IgD-negative memory B cell (primary cell): ENCODE measurements around the gene HUS1. TPM values are rescaled to one million over a fixed set of nuclear protein-coding genes. Genes with fewer than 3 reads are reported as not detected.

Experiments used
- H3K27ac Mint-ChIP-seq, 3 donors: one replicate each; pipeline ENCODE4 v1.8.0; 2020 to 2022; ENCODE audit warnings: mild to moderate bottlenecking in 3 of 3, mixed read lengths in 3 of 3, moderate library complexity in 1 of 3
- H3K27me3 Mint-ChIP-seq: one replicate; pipeline ENCODE4 v1.8.0; 2021; ENCODE audit warnings: mixed read lengths
- H3K36me3 Mint-ChIP-seq: one replicate; pipeline ENCODE4 v1.8.0; 2020; ENCODE audit warnings: mild to moderate bottlenecking, mixed read lengths
- H3K4me1 Mint-ChIP-seq, 3 donors: one replicate each; pipeline ENCODE4 v1.8.0; 2020 to 2022; ENCODE audit warnings: mixed read lengths in 3 of 3, mild to moderate bottlenecking in 1 of 3
- H3K4me3 Mint-ChIP-seq, 4 donors: one replicate each; pipeline ENCODE4 v1.8.0; 2020 to 2022; ENCODE audit warnings: mild to moderate bottlenecking in 4 of 4, mixed read lengths in 4 of 4, moderate library complexity in 3 of 4
- H3K9me3 Mint-ChIP-seq, 3 donors: one replicate each; pipeline ENCODE4 v1.8.0; 2020 to 2021; ENCODE audit warnings: mixed read lengths in 3 of 3, mild to moderate bottlenecking in 1 of 3
- polyA plus RNA-seq: library from polyadenylated mRNA; unstranded; fragments of 300-500 nt; fragmentation: Illumina TruSeq; gene quantifications from one replicate; pipeline ENCODE4 v1.2.3, GENCODE V29; 2021

The HUS1 gene
- polyA plus RNA-seq, 1 donor from 2014 or later: 38.3 TPM

GRCh38 chr7:47965456-47965855 is 14.0 kb downstream of the HUS1 start:
- Mint-ChIP-seq H3K4me1 (peaks cover 7 to 13% (median 11%) of the 10 kb centered on the region in 3 donors), H3K27ac (peak overlapping the region in 2 of 3 donors; percentile 69 to 73), H3K4me3 (no peak overlapping the region), H3K36me3 (peaks cover 16% of the 10 kb centered on the region), H3K9me3 (no peaks in the 10 kb centered on the region), H3K27me3 (no peaks in the 10 kb centered on the region)

- H3K36me3 Mint-ChIP-seq: peaks cover 19% of the 10 kb centered on the region
- peaks cover 0 to 8% (median 0%) of the 10 kb centered on the region in 3 donors for H3K4me1 Mint-ChIP-seq
- H3K27me3 Mint-ChIP-seq: no peaks in the 10 kb centered on the region
- H3K27ac Mint-ChIP-seq: no peak overlapping the region
- no peak overlapping the region for H3K4me3 Mint-ChIP-seq
- peaks cover 0 to 2% (median 0%) of the 10 kb centered on the region in 3 donors for H3K9me3 Mint-ChIP-seq
Observed at GRCh38 chr7:47962262-47962661, 17.2 kb downstream of the HUS1 start.

GRCh38 chr7:47957156-47957555 is 22.3 kb downstream of the HUS1 start:
- H3K36me3 Mint-ChIP-seq: peaks cover 23% of the 10 kb centered on the region
- peaks cover 0 to 2% (median 0%) of the 10 kb centered on the region in 3 donors for H3K9me3 Mint-ChIP-seq
- no peaks in the 10 kb centered on the region for H3K27me3 Mint-ChIP-seq

GRCh38 chr7:47956220-47956619 is 23.2 kb downstream of the HUS1 start:
- no peak overlapping the region for H3K27ac Mint-ChIP-seq
- no peak overlapping the region for H3K4me3 Mint-ChIP-seq
- no peaks in the 10 kb centered on the region for H3K27me3 Mint-ChIP-seq
- peaks cover 0 to 3% (median 0%) of the 10 kb centered on the region in 3 donors for H3K4me1 Mint-ChIP-seq
- H3K9me3 Mint-ChIP-seq: peaks cover 0 to 2% (median 0%) of the 10 kb centered on the region in 3 donors
- peaks cover 20% of the 10 kb centered on the region for H3K36me3 Mint-ChIP-seq

More at GRCh38 chr7:47957156-47957555, 22.3 kb downstream of the HUS1 start:
- H3K4me3 Mint-ChIP-seq: no peak overlapping the region
- no peak overlapping the region for H3K27ac Mint-ChIP-seq
- H3K4me1 Mint-ChIP-seq: peaks cover 0 to 3% (median 0%) of the 10 kb centered on the region in 3 donors

GRCh38 chr7:47954231-47954911 is 25.0 kb downstream of the HUS1 start:
- no peak overlapping the region for H3K4me3 Mint-ChIP-seq
- peaks cover 15% of the 10 kb centered on the region for H3K36me3 Mint-ChIP-seq
- H3K27me3 Mint-ChIP-seq: no peaks in the 10 kb centered on the region
- H3K4me1 Mint-ChIP-seq: peaks cover 0 to 3% (median 0%) of the 10 kb centered on the region in 3 donors
- peaks cover 0 to 2% (median 0%) of the 10 kb centered on the region in 3 donors for H3K9me3 Mint-ChIP-seq
- no peak overlapping the region for H3K27ac Mint-ChIP-seq

GRCh38 chr7:47953822-47954221 is 25.6 kb downstream of the HUS1 start:
- Mint-ChIP-seq H3K9me3 (peaks cover 0 to 2% (median 0%) of the 10 kb centered on the region in 3 donors), H3K27ac (no peak overlapping the region), H3K4me1 (peaks cover 0 to 3% (median 0%) of the 10 kb centered on the region in 3 donors), H3K4me3 (no peak overlapping the region), H3K36me3 (peaks cover 15% of the 10 kb centered on the region), H3K27me3 (no peaks in the 10 kb centered on the region)

- Mint-ChIP-seq H3K4me1 (peaks cover 0 to 3% (median 0%) of the 10 kb centered on the region in 3 donors), H3K27ac (no peak overlapping the region)
Observed at GRCh38 chr7:47952224-47952623, 27.2 kb downstream of the HUS1 start.

GRCh38 chr7:47951374-47951773 is 28.0 kb downstream of the HUS1 start:
- H3K4me3 Mint-ChIP-seq: no peak overlapping the region
- no peaks in the 10 kb centered on the region for H3K9me3 Mint-ChIP-seq
- H3K27ac Mint-ChIP-seq: no peak overlapping the region
- no peaks in the 10 kb centered on the region for H3K27me3 Mint-ChIP-seq
- peaks cover 6% of the 10 kb centered on the region for H3K36me3 Mint-ChIP-seq
- peaks cover 0 to 3% (median 0%) of the 10 kb centered on the region in 3 donors for H3K4me1 Mint-ChIP-seq

More at GRCh38 chr7:47952224-47952623, 27.2 kb downstream of the HUS1 start:
- peaks cover 8% of the 10 kb centered on the region for H3K36me3 Mint-ChIP-seq
- no peaks in the 10 kb centered on the region for H3K27me3 Mint-ChIP-seq
- no peak overlapping the region for H3K4me3 Mint-ChIP-seq
- H3K9me3 Mint-ChIP-seq: no peaks in the 10 kb centered on the region

GRCh38 chr7:47950714-47951113 is 28.7 kb downstream of the HUS1 start:
- peaks cover 4% of the 10 kb centered on the region for H3K36me3 Mint-ChIP-seq
- no peaks in the 10 kb centered on the region for H3K9me3 Mint-ChIP-seq
- no peak overlapping the region for H3K27ac Mint-ChIP-seq
- peak overlapping the region in 1 of 4 donors; percentile 30 for H3K4me3 Mint-ChIP-seq
- peaks cover 0 to 3% (median 0%) of the 10 kb centered on the region in 3 donors for H3K4me1 Mint-ChIP-seq
- peaks cover 3% of the 10 kb centered on the region for H3K27me3 Mint-ChIP-seq

- peaks cover 3% of the 10 kb centered on the region for H3K27me3 Mint-ChIP-seq
Observed at GRCh38 chr7:47949703-47950102, 29.7 kb downstream of the HUS1 start.

GRCh38 chr7:47948141-47948790 is 31.1 kb downstream of the HUS1 start, which contains the start of gene PKD1L1:
TSS of gene PKD1L1 (minus strand) at chr7:47948466. CDS start at chr7:47948440, 26 bp downstream.
- no peak within 1 kb of the TSS for H3K27ac Mint-ChIP-seq
- H3K4me3 Mint-ChIP-seq: no peak within 1 kb of the TSS
- no peaks in the 10 kb centered on the region for H3K36me3 Mint-ChIP-seq
- H3K9me3 Mint-ChIP-seq: no peaks in the 10 kb centered on the region
- H3K4me1 Mint-ChIP-seq: peaks cover 0 to 4% (median 1%) of the 10 kb centered on the region in 3 donors
- H3K27me3 Mint-ChIP-seq: peaks cover 3% of the 10 kb centered on the region

More at GRCh38 chr7:47949703-47950102, 29.7 kb downstream of the HUS1 start:
- H3K4me3 Mint-ChIP-seq: no peak overlapping the region
- H3K4me1 Mint-ChIP-seq: peaks cover 0 to 4% (median 3%) of the 10 kb centered on the region in 3 donors
- peaks cover 4% of the 10 kb centered on the region for H3K36me3 Mint-ChIP-seq
- H3K27ac Mint-ChIP-seq: no peak overlapping the region
- no peaks in the 10 kb centered on the region for H3K9me3 Mint-ChIP-seq

GRCh38 chr7:47947355-47947749 is 32.1 kb downstream of the HUS1 start:
- Mint-ChIP-seq H3K4me3 (no peak overlapping the region), H3K9me3 (no peaks in the 10 kb centered on the region), H3K4me1 (peaks cover 0 to 4% (median 1%) of the 10 kb centered on the region in 3 donors), H3K36me3 (no peaks in the 10 kb centered on the region), H3K27ac (no peak overlapping the region), H3K27me3 (peaks cover 4% of the 10 kb centered on the region)

GRCh38 chr7:47946581-47947354 is 32.6 kb downstream of the HUS1 start:
- Mint-ChIP-seq H3K4me1 (peaks cover 0 to 4% (median 1%) of the 10 kb centered on the region in 3 donors), H3K36me3 (no peaks in the 10 kb centered on the region), H3K4me3 (no peak overlapping the region), H3K27me3 (peaks cover 4% of the 10 kb centered on the region), H3K9me3 (no peaks in the 10 kb centered on the region), H3K27ac (no peak overlapping the region)

- Mint-ChIP-seq H3K27ac (peak overlapping the region in 1 of 3 donors; percentile 67), H3K4me3 (no peak overlapping the region), H3K36me3 (no peaks in the 10 kb centered on the region), H3K9me3 (no peaks in the 10 kb centered on the region), H3K4me1 (peaks cover 0 to 4% (median 1%) of the 10 kb centered on the region in 3 donors), H3K27me3 (peaks cover 4% of the 10 kb centered on the region)
Observed at GRCh38 chr7:47945261-47946015, 34.0 kb downstream of the HUS1 start.
